GM12872 (cell line): Measurements from ENCODE around the gene PITPNM1.

Source experiments
- TF ChIP-seq, protein P1 (sequence below): IDR thresholded peaks from 3 replicates; pipeline ENCODE4 v1.5.1; 2011; ENCODE audit warnings: low read depth, mild to moderate bottlenecking, low read length, moderate library complexity; ENCODE audit not compliant: insufficient read depth

Gene PITPNM1

DNA sequence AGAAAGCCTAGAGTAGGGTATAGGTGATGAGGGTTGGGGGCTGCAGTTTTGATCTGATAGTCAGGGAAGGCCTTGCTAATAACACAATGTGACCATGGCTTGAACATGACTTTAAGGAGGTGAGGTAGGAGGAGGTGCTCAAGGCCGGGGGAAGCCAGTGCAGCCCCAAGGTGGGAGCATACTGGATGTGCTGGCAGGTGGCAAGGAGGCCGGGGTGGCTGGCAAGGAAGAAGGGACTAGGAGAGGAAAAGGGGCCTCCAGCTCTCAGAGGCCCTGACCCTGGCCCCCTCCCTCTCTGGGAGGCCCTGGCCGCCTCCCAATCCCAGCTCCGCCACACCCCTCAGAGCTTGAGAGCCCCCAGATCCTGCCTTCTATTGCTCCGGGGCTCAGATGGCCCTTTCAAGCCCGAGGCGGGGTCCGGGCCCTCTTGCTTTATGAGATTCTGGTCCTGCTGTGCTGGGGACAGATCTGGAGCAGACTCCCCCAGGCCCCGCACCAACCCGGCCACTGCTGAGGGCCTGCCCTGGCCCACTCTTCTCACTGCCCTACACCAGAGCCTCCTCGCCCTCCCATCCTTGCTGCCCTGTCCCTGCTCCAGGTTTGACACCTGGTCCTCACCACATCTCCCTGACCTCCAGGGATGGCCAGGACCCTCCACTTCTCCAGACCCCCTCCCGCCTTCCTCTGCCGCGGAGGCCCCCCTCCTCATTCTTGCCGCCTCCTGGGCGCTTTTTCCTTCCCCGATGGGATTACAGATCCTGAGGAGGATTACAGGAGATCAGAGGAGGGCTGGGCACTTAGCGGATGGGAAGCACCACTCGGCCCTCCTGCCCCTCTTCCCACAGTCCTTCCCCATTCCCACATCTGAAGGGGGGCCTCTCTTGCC, 1.8 kb downstream of the PITPNM1 start:
- TF ChIP-seq, protein P1, sequence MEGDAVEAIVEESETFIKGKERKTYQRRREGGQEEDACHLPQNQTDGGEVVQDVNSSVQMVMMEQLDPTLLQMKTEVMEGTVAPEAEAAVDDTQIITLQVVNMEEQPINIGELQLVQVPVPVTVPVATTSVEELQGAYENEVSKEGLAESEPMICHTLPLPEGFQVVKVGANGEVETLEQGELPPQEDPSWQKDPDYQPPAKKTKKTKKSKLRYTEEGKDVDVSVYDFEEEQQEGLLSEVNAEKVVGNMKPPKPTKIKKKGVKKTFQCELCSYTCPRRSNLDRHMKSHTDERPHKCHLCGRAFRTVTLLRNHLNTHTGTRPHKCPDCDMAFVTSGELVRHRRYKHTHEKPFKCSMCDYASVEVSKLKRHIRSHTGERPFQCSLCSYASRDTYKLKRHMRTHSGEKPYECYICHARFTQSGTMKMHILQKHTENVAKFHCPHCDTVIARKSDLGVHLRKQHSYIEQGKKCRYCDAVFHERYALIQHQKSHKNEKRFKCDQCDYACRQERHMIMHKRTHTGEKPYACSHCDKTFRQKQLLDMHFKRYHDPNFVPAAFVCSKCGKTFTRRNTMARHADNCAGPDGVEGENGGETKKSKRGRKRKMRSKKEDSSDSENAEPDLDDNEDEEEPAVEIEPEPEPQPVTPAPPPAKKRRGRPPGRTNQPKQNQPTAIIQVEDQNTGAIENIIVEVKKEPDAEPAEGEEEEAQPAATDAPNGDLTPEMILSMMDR, result no peak

DNA sequence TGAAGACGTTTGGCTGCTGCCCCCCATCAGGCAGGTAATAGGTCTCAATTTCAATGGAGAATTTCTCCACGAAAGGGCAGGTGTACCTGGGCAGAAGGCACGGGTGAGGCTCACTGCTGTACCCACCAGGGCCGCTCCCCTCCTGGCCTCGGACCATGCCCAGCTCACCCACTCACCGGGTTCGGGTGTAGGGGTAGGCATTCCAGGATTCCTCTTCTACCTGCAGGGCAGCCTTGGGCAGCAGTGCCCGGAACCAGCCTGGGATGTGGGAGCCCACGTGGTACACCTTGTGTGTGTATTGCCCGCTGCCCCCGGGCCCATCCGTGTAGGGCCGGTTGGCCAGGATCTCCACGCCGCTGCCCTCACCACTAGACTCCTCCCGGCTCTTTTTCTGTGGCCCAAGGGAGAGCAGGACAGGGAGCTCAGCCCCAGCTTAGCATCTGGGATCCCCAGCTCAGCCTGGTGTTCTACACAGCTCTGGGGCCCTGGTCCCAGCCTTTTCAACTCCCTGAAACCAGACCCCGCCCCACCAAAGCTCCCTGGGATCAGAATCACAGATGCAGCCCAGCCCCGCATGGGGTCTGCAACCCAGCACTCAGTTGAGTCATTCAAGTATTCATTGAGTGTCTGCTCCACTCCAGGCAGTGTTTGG, 2.7 kb downstream of the PITPNM1 start:
- TF ChIP-seq, protein P1, result no peak

DNA sequence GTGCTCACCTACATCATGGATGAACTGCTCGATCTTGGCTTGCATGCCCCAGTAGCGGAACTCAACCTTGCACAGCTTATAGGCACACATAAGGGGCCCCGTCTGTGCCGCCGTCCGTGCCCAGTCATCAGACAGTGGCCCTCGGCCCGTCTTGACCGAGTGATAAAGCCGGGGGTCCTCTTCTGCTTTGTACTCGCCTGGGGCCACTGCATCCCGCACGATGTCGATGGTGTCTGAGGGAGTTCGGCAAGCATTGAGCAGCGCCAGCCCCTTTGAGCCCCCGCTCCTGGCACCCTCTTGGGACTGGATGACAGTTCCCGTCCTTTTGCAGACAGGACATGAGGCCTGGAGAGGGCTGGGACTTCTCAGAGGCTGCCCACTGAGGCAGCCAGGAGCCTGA, 3.3 kb downstream of the PITPNM1 start:
- TF ChIP-seq, protein P1, result no peak

DNA sequence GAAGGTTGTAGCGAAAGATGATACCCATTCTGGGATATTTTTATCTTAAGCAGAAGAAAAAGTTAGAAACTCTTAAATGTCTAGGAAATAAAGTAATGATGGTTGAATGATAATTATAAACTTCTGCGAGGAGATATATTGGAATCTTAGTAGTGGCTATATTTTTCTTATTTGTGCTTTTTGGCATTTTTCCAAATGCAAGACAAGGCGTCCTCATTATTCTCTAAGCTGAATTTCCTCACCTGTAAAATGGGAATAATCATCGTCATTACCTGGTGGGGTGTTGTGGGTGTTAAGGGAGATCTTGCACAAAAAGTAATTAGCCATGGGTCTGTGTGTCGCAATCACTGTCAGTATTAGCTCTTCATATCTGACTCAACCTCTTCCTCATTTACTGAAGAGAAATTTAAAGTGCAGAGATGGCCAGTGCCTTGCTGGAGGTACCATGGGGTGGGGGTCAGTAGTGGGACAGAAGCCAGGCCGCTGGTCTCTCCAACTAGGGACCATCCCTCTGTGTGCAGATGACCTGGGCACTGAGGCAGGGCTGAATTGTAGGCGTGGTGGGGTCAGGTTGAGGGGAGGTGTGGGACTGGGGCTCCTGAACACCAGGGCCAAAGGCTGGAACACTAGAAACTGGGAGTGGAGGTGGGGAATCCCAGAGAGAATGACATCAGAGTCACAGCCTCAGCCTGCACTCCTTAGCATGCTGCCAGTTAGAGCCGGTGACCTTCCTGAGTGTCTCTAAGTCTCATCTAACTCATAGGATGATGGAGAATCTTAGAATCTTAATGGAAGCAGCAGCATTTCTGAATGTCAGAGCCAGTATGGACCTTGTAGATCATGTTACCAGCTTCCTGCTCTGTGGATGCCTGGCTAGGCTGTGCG, 4.1 kb downstream of the PITPNM1 start:
- TF ChIP-seq, protein P1, result no peak

DNA sequence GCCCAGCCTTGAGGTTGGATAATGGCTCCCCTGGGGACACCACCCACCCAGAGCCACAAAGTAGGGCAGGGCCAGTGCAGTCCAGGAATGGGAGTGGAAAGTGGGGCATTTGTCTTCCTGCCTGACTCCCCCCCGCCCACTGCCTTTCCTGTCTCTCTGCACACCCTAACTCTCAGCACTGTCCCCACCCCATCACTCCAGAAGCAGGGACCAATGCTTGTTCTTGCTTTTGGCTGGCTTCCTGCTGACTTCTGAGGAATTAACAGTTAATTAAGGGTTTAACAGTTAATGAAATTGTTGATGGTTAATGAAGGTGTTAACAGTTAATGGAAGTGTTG, 4.7 kb downstream of the PITPNM1 start:
- TF ChIP-seq, protein P1, result no peak

DNA sequence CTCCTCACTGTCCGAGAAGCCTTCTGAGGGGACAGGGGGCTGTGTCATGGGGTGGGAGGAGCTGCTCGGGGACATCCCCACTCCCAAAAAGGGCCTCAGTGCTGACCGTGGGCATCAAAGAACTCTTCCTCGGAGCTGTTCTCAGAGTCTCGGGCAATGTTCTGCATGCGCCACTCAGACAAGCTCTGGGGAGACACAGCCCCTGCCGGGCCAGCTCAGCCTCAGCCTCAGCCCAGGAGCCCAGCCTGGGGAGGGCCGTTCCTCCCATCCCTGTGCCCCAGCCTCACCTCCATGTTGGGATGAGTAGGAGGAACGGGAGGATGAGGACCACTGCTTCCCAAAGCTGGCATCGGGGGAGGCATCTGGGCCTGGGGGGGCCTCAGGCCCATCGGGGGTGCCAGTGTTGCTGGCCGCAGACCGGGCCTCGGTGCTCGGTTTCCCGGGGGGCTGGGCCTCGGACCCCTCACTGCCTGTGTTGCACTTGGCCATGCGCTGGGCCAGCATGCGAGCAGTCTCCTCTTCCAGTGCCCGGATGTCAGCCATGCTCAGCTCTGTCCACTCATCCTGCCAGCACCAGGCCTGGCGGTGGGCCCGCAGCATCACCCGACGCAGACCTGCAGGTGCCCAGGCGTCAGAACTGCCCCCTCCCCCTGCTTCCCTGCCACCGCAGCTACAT, 5.2 kb downstream of the PITPNM1 start:
- TF ChIP-seq, protein P1, result no peak
